PFSK-1 (cell line): ENCODE measurements around the gene NRXN3.

ENCODE experiments used
- FOXP2 ChIP-seq: optimal IDR thresholded peaks from 2 replicates; pipeline ENCODE3; 2011; ENCODE audit warnings: borderline replicate concordance, control low read depth, inconsistent platforms; ENCODE audit not compliant: insufficient read depth; ENCODE audit errors: extremely low read length, extremely low read depth
- POLR2AphosphoS5 ChIP-seq: IDR thresholded peaks from 2 replicates; pipeline ENCODE4 v1.6.1; 2012; ENCODE audit warnings: low read depth, mild to moderate bottlenecking, control low read depth, low read length, moderate library complexity
- REST ChIP-seq, 2 experiments: IDR thresholded peaks; 2 replicates each; pipeline versions ENCODE4 v1.6.1 to v1.8.0; 2011 to 2012; ENCODE audit warnings: low read depth in 2 of 2, low read length in 2 of 2, control low read depth in 1 of 2, inconsistent platforms in 1 of 2, mild to moderate bottlenecking in 1 of 2, moderate library complexity in 1 of 2; ENCODE audit not compliant: insufficient read depth in 1 of 2
- SIN3A ChIP-seq: IDR thresholded peaks from 2 replicates; pipeline ENCODE4 v1.6.1; 2012; ENCODE audit warnings: mild to moderate bottlenecking, low read length, moderate library complexity, borderline replicate concordance; ENCODE audit not compliant: insufficient read depth
- TAF1 ChIP-seq: IDR thresholded peaks from 2 replicates; pipeline ENCODE4 v1.6.1; 2012; ENCODE audit warnings: low read length, control low read depth, borderline replicate concordance; ENCODE audit not compliant: insufficient read depth

The NRXN3 gene

GRCh38 chr14:78721756-78722480, 551.7 kb downstream of the NRXN3 start:
- TF ChIP-seq TAF1 (no peak), POLR2AphosphoS5 (no peak), FOXP2 (no peak), REST (IDR thresholded peaks at IDR 0.05; ENCODE audit: insufficient read depth in 1 of 2, low read depth in 2 of 2, low read length in 2 of 2) (no peak), SIN3A (no peak)

GRCh38 chr14:78725086-78725485, 554.9 kb downstream of the NRXN3 start:
- TF ChIP-seq REST (IDR thresholded peaks at IDR 0.05; ENCODE audit: insufficient read depth in 1 of 2, low read depth in 2 of 2, low read length in 2 of 2), result no peak
- no peak for TF ChIP-seq FOXP2
- TF ChIP-seq TAF1, result no peak
- no peak for TF ChIP-seq SIN3A
- no peak for TF ChIP-seq POLR2AphosphoS5

- TF ChIP-seq TAF1 (no peak), REST (IDR thresholded peaks at IDR 0.05; ENCODE audit: insufficient read depth in 1 of 2, low read depth in 2 of 2, low read length in 2 of 2) (no peak), POLR2AphosphoS5 (no peak), FOXP2 (no peak), SIN3A (no peak)
Observed at GRCh38 chr14:78737116-78737515, 566.9 kb downstream of the NRXN3 start.

- TF ChIP-seq SIN3A (no peak), TAF1 (no peak), POLR2AphosphoS5 (no peak), REST (IDR thresholded peaks at IDR 0.05; ENCODE audit: insufficient read depth in 1 of 2, low read depth in 2 of 2, low read length in 2 of 2) (no peak), FOXP2 (no peak)
Observed at GRCh38 chr14:78737601-78738000, 567.4 kb downstream of the NRXN3 start.
